HepG2 (cell line): Measurements from ENCODE around the gene DPEP3. TPM values are rescaled to one million over a fixed set of nuclear protein-coding genes. Genes with fewer than 3 reads are reported as not detected.

Source experiments
- ATAC-seq: fragments of 200-7000 bp; cut with Tn5 transposase; 3 replicates; pipeline ENCODE4 v1.9.1; 2020; ENCODE audit warnings: mild to moderate bottlenecking, moderate library complexity
- BruUV-seq: library from RNA; stranded (reverse); fragments of 400-500 nt; replicated peaks from 2 replicates; lab custom pipeline; 2021; lab: Mats Ljungman, UMichigan
- CTCF ChIA-PET: fragments of 300-600 bp; formaldehyde crosslinking; extraction: SDS; loops from one replicate; lab custom pipeline; 2021; ENCODE audit warnings: low total read pairs, inconsistent platforms, low intra/inter-chr PET ratio; lab: Yijun Ruan, JAX
- POLR2A ChIA-PET: fragments of 350-600 bp; sonication (Branson Sonifier 250); formaldehyde crosslinking; loops from one replicate; lab custom pipeline; 2020; ENCODE audit warnings: antibody characterized with exemption, inconsistent platforms; lab: Yijun Ruan, JAX
- DNase-seq: peaks from one replicate; pipeline ENCODE4 v3.0.0-alpha.2; 2015; ENCODE audit warnings: low spot score
- FAIRE-seq: peaks from 3 replicates; lab custom pipeline; 2011; peaks lifted over from hg19 to GRCh38; lab: Jason Lieb, UNC
- H2AFZ ChIP-seq: one replicate; pipeline ENCODE4 v1.6.1; 2011; ENCODE audit warnings: low read length, inconsistent platforms
- H3K27ac ChIP-seq: fragments of 300-600 bp; 3 replicates; pipeline ENCODE4 v1.8.0; 2011; ENCODE audit warnings: mixed run types, mild to moderate bottlenecking, mixed read lengths, low read length, inconsistent platforms; ENCODE audit not compliant: insufficient read depth; ENCODE audit errors: extremely low read length
- H3K27me3 ChIP-seq, 2 experiments: fragments of 200-600 bp in 1 of 2; 2 replicates in 1 of 2; 3 replicates in 1 of 2; pipeline versions ENCODE4 v1.6.0 to v1.8.0; 2011; ENCODE audit warnings: low read length in 2 of 2, mild to moderate bottlenecking in 2 of 2, moderate library complexity in 2 of 2, inconsistent platforms in 1 of 2; ENCODE audit not compliant: insufficient read depth in 2 of 2, control insufficient read depth in 1 of 2
- H3K36me3 ChIP-seq, 2 experiments: fragments of 200-600 bp in 1 of 2; replicated peaks in 1 of 2; 2 replicates in 1 of 2; 3 replicates in 1 of 2; pipeline versions ENCODE4 v1.5.1 to v1.8.0; 2011; ENCODE audit warnings: low read length in 2 of 2, inconsistent platforms in 1 of 2; ENCODE audit not compliant: insufficient read depth in 2 of 2, control insufficient read depth in 1 of 2
- H3K4me1 ChIP-seq: 2 replicates; pipeline ENCODE4 v1.5.1; 2012; ENCODE audit warnings: low read length, inconsistent platforms; ENCODE audit not compliant: insufficient read depth
- H3K4me2 ChIP-seq: 2 replicates; pipeline ENCODE4 v1.6.0; 2011; ENCODE audit warnings: low read depth, low read length, inconsistent platforms
- H3K4me3 ChIP-seq, 3 experiments: fragments of 200-600 bp in 1 of 3; sonication (generic), shearing (Covaris generic) in 1 of 3; replicated peaks in 1 of 3; 2 replicates each; pipeline ENCODE4 v1.5.1; 2011 to 2016; ENCODE audit warnings: low read length in 3 of 3, inconsistent platforms in 2 of 3, low read depth in 2 of 3, mild to moderate bottlenecking in 2 of 3, control low read depth in 1 of 3, mixed read lengths in 1 of 3; ENCODE audit not compliant: insufficient read depth in 1 of 3
- H3K79me2 ChIP-seq: one replicate; pipeline ENCODE4 v1.6.1; 2011; ENCODE audit warnings: low read length, inconsistent platforms; ENCODE audit not compliant: insufficient read depth
- H3K9ac ChIP-seq: 2 replicates; pipeline ENCODE4 v1.6.0; 2011; ENCODE audit warnings: mild to moderate bottlenecking, low read depth, low read length, inconsistent platforms; ENCODE audit not compliant: insufficient read depth
- H3K9me3 ChIP-seq: 2 replicates; pipeline ENCODE4 v1.5.1; 2012; ENCODE audit warnings: mild to moderate bottlenecking, low read length
- H4K20me1 ChIP-seq: 2 replicates; pipeline ENCODE4 v1.6.0; 2011; ENCODE audit warnings: inconsistent platforms, mild to moderate bottlenecking, low read length, moderate library complexity; ENCODE audit not compliant: insufficient read depth
- ARID2 ChIP-seq: sonication (generic); formaldehyde crosslinking; IDR thresholded peaks from 2 replicates; pipeline ENCODE4 v1.8.1; 2022; ENCODE audit warnings: mild to moderate bottlenecking, missing genetic modification reagents, borderline replicate concordance
- ASH2L ChIP-seq: fragments of 300-600, 200-600 bp; sonication (generic); IDR thresholded peaks from 2 replicates; pipeline ENCODE4 v1.7.0; 2017; ENCODE audit warnings: low read depth, mild to moderate bottlenecking, moderate library complexity, mixed read lengths, low read length; ENCODE audit not compliant: insufficient read length
- CBX5 ChIP-seq: sonication (generic); formaldehyde crosslinking; IDR thresholded peaks from 2 replicates; pipeline ENCODE4 v1.4.0; 2020; ENCODE audit warnings: missing genetic modification reagents, borderline replicate concordance
- CEBPG ChIP-seq: IDR thresholded peaks from 2 replicates; pipeline ENCODE4 v1.6.1; 2016
- HNF4A ChIP-seq: sonication (generic); formaldehyde crosslinking; IDR thresholded peaks from 2 replicates; pipeline ENCODE4 v1.4.0; 2020; ENCODE audit warnings: missing genetic modification reagents
- MED1 ChIP-seq: sonication (generic); formaldehyde crosslinking; IDR thresholded peaks from 2 replicates; pipeline ENCODE4 v1.4.0; 2020; ENCODE audit warnings: missing genetic modification reagents
- MEIS2 ChIP-seq: sonication (generic); formaldehyde crosslinking; IDR thresholded peaks from 2 replicates; pipeline ENCODE4 v1.9.0; 2021; ENCODE audit warnings: mild to moderate bottlenecking, missing genetic modification reagents
- MXD1 ChIP-seq: sonication (generic); formaldehyde crosslinking; IDR thresholded peaks from 2 replicates; pipeline ENCODE4 v1.4.0; 2020; ENCODE audit warnings: mild to moderate bottlenecking, missing genetic modification reagents
- NFKB2 ChIP-seq: sonication (generic); formaldehyde crosslinking; IDR thresholded peaks from 2 replicates; pipeline ENCODE4 v1.4.0; 2020; ENCODE audit warnings: missing genetic modification reagents, borderline replicate concordance
- POLR2AphosphoS5 ChIP-seq: IDR thresholded peaks from 2 replicates; pipeline ENCODE4 v1.6.1; 2012; ENCODE audit warnings: low read depth, low read length
- RBFOX2 ChIP-seq: fragments of 200-400 bp; formaldehyde crosslinking; IDR thresholded peaks from 2 replicates; pipeline ENCODE4 v1.6.1; 2017; ENCODE audit warnings: low read depth, mild to moderate bottlenecking, low read length
- ZNF121 ChIP-seq: sonication (generic); formaldehyde crosslinking; IDR thresholded peaks from 2 replicates; pipeline ENCODE4 v1.5.0; 2020; ENCODE audit warnings: mild to moderate bottlenecking, missing genetic modification reagents
- ZNF251 ChIP-seq: sonication (generic); formaldehyde crosslinking; IDR thresholded peaks from 2 replicates; pipeline ENCODE4 v1.9.0; 2021; ENCODE audit warnings: mild to moderate bottlenecking, missing genetic modification reagents
- ZNF746 ChIP-seq: sonication (generic); formaldehyde crosslinking; IDR thresholded peaks from 2 replicates; pipeline ENCODE4 v1.8.0; 2022; ENCODE audit warnings: mild to moderate bottlenecking, missing genetic modification reagents
- ZNF776 ChIP-seq: sonication (generic); formaldehyde crosslinking; IDR thresholded peaks from 2 replicates; pipeline ENCODE4 v1.4.0; 2020; ENCODE audit warnings: mild to moderate bottlenecking, missing genetic modification reagents
- ZNF780A ChIP-seq: sonication (generic); formaldehyde crosslinking; IDR thresholded peaks from 2 replicates; pipeline ENCODE4 v1.8.0; 2022; ENCODE audit warnings: mild to moderate bottlenecking, missing genetic modification reagents, moderate library complexity
- ZNF792 ChIP-seq: IDR thresholded peaks from 2 replicates; pipeline ENCODE4 v1.6.1; 2016
- WGBS: methylation state at CpG from one replicate; pipeline ENCODE4 v1.1.6; 2017; ENCODE audit warnings: low lambda C conversion rate; 5-methylcytosine and 5-hydroxymethylcytosine counted together
- in situ Hi-C: cut with HindIII; loops from 2 replicates; pipeline ENCODE4 v1.10.0; 2017; ENCODE audit warnings: low pct_unique_long_range_greater_than_20kb; ENCODE audit not compliant: extremely low pct_ligation_motif_present
- intact Hi-C: fragments of 100-400 bp; cut with micrococcal nuclease; formaldehyde crosslinking; loops from one replicate; pipeline ENCODE4 v1.10.0; 2022; ENCODE audit not compliant: unreplicated experiment
- polyA plus RNA-seq, 8 experiments: library from polyadenylated mRNA; depleted of rRNA in 3 of 8; stranded (reverse) in 7 of 8; unstranded in 1 of 8; fragments of >200 nt; fragmentation: Illumina TruSeq in 4 of 8; extraction: Trizol in 4 of 8; gene quantifications; 2 replicates each; pipeline versions ENCODE4 v1.2.1 to v1.2.3, GENCODE V29; 2011 to 2016; ENCODE audit warnings: low read depth in 4 of 8, missing spikeins in 1 of 8, mixed read lengths in 1 of 8; ENCODE audit not compliant: insufficient read depth in 1 of 8
- total RNA-seq, 5 experiments: library from RNA; depleted of rRNA; stranded (reverse); fragments of >200 nt; fragmentation: Illumina TruSeq; extraction: Trizol; gene quantifications; 2 replicates each; pipeline ENCODE4 v1.2.3, GENCODE V29; 2016; ENCODE audit warnings: low read depth in 1 of 5

DPEP3 gene
- total and polyA plus RNA-seq, 2 of the 13 experiments (the other 11 are each of a cell fraction or from before 2014, with no cell fraction given) = not detected

- H3K27ac ChIP-seq = no peak overlapping the region
- H3K4me3 ChIP-seq = no peak overlapping the region
- H4K20me1 ChIP-seq = peaks cover 1% of the 10 kb centered on the region; the same call in 1 of the 2 replicates
- H3K36me3 ChIP-seq = peaks cover 60 to 80% of the 10 kb centered on the region in 2 experiments
- ChIA-PET POLR2A (interaction anchor here (13.6 kb wide), 1 partner anchor 16 kb away, joined by 226 read pairs; the partner anchor contains the start of gene SLC12A4), CTCF (no interaction called here)
- DNase-seq = no peak
- no peak for FAIRE-seq
- in situ Hi-C loops (no loop called here), intact Hi-C loops (no loop called here)
- peaks cover 31% of the 10 kb centered on the region for H3K4me1 ChIP-seq
- no peak overlapping the region for H3K9ac ChIP-seq
- 0 out of 2 replicates have a peak, but pooled peaks have one; percentile 16 for TF ChIP-seq NFKB2 (CRISPR knock-in tag)
- TF ChIP-seq ZNF121 (CRISPR knock-in tag) = no peak
- TF ChIP-seq HNF4A (CRISPR knock-in tag) = no peak
- TF ChIP-seq MXD1 (CRISPR knock-in tag) = 0 out of 2 replicates have a peak, but pooled peaks have one; percentile 9
- no peak for TF ChIP-seq CBX5 (CRISPR knock-in tag)
- no peak for TF ChIP-seq ZNF792
- TF ChIP-seq MEIS2 (CRISPR knock-in tag) = no peak
- no peak for TF ChIP-seq CEBPG (CRISPR knock-in tag)
- TF ChIP-seq RBFOX2 = peak; percentile 36; the same call in 1 of the 2 replicates
- TF ChIP-seq POLR2AphosphoS5 = peak; percentile 24
- no peak for TF ChIP-seq ARID2 (CRISPR knock-in tag)
- TF ChIP-seq ZNF776 = 0 out of 2 replicates have a peak, but pooled peaks have one; percentile 11
- TF ChIP-seq ZNF251 = no peak
- TF ChIP-seq ZNF746 (CRISPR knock-in tag) = no peak
- TF ChIP-seq ASH2L = no peak
- no peak for TF ChIP-seq MED1
- TF ChIP-seq ZNF780A (CRISPR knock-in tag) = no peak
- no peak overlapping the region for H3K4me2 ChIP-seq
- 97% methylated on average over 14 of the region's 15 CpGs for WGBS
- H3K79me2 ChIP-seq = no peaks in the 10 kb centered on the region
- no peak overlapping the region for H2AFZ ChIP-seq
- H3K9me3 ChIP-seq = no peaks in the 10 kb centered on the region
- ATAC-seq = no peak
- BruUV-seq = no TSS peak
- H3K27me3 ChIP-seq = no peaks in the 10 kb centered on the region
Measured at GRCh38 chr16:67948015-67948414, 32.3 kb downstream of the DPEP3 start.
